Measurements from ENCODE around the gene GATAD2A. TPM values are rescaled to one million over a fixed set of nuclear protein-coding genes. Genes with fewer than 3 reads are reported as not detected.

GATAD2A gene
- total RNA-seq, 1 experiment from 2014 or later, result 30.5 TPM

GRCh38 chr19:19420570-19421298 is 15.3 kb downstream of the GATAD2A start:
- no peak for DNase-seq (ENCODE audit: low spot score)

- DNase-seq (ENCODE audit: low spot score), result no peak
Measured at GRCh38 chr19:19421299-19421696, 15.8 kb downstream of the GATAD2A start.

DNA sequence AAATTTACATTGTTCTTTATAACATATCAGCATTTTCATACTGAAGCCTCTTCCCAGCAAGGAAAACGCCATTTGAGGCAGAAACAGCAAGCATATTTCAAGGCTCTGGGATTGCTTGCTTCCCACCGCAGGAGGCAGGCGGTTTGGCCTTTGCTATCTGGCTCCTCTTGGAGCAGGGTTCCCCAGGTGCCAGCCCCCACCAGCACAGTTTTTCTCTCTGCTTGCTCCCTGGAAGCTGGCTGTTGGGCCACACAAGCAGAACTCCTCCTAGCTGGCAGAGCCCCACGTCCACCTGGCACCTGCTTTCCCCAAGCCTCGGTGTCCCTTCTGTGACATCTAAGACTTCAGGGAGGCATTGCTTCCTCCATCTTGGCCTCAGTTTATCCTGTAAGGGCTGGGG is 16.7 kb downstream of the GATAD2A start:
- no peak for DNase-seq (ENCODE audit: low spot score)

DNA sequence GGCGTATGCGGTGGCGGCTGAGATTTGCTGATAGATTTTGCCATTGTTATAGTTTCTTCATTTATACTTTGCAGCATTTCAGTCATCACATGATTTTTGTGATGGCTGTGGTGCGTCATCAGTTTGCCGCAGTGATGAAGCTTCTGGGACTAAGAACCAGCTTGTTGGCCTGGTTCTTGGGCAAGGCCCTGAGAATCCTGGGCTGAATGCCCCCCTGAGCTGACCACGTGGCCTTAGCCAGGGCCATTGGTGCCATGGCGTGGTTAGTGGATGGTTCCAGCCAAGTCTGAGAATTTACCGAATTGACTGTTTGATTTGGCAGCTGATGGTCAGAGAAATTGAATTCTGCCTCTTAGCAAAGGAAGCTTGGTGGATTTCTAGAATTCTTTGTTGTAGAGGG is 17.8 kb downstream of the GATAD2A start:
- DNase-seq (ENCODE audit: low spot score), result no peak

GRCh38 chr19:19425170-19425875 is 19.8 kb downstream of the GATAD2A start:
- no peak for DNase-seq (ENCODE audit: low spot score)

DNA sequence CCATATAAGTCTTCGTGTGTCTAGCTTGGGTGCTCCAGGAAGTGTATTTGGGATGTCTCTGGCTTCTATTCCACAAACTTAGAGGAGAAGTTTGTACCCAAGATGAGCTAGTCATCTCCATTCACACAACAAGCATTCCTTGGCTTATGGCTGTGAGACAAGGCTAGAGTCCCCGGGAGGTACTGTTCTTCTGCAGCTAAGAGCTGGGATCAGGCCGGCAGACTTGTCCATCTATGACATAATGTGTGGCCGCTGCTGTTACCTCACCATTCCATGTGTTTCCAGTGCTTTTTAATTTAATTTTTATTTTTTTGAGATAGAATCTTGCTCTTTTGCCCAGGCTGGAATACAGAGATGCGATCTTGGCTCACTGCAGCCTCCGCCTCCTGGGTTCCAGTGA is 20.7 kb downstream of the GATAD2A start:
- DNase-seq (ENCODE audit: low spot score), result no peak

GRCh38 chr19:19426799-19427198 is 21.3 kb downstream of the GATAD2A start:
- DNase-seq (ENCODE audit: low spot score), result no peak

- no peak for DNase-seq (ENCODE audit: low spot score)
Measured at GRCh38 chr19:19427302-19427701, 21.8 kb downstream of the GATAD2A start.

- no peak for DNase-seq (ENCODE audit: low spot score)
Measured at GRCh38 chr19:19427944-19428343, 22.5 kb downstream of the GATAD2A start.

DNA sequence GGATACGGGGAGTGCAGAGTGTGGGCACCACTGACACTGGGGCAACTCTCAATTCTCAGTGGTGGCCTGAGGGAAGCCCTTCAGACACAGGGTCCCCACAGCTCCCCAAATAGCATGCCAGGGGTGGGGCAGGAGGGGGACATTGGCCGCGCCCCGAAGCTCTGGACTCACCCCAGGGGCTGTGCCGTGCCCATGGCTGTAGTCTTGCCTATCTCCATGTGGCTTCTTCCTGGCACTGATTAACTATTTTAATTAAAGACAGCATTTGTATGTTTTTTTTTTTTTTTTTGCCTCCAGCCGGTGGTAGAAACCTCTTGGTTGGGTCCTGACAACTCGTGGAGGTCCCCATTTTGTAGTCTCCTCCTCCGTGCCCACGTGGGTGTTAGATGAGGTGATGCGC is 23.3 kb downstream of the GATAD2A start:
- no peak for DNase-seq (ENCODE audit: low spot score)

GRCh38 chr19:19429361-19429760 is 23.9 kb downstream of the GATAD2A start:
- DNase-seq (ENCODE audit: low spot score), result no peak

GRCh38 chr19:19432732-19433131 is 27.3 kb downstream of the GATAD2A start:
- no peak for DNase-seq (ENCODE audit: low spot score)

GRCh38 chr19:19433666-19434213 is 28.3 kb downstream of the GATAD2A start:
- no peak for DNase-seq (ENCODE audit: low spot score)

- no peak for DNase-seq (ENCODE audit: low spot score)
Measured at GRCh38 chr19:19434483-19435045, 29.1 kb downstream of the GATAD2A start.

- no peak for DNase-seq (ENCODE audit: low spot score)
Measured at GRCh38 chr19:19436137-19436691, 30.7 kb downstream of the GATAD2A start.

DNA sequence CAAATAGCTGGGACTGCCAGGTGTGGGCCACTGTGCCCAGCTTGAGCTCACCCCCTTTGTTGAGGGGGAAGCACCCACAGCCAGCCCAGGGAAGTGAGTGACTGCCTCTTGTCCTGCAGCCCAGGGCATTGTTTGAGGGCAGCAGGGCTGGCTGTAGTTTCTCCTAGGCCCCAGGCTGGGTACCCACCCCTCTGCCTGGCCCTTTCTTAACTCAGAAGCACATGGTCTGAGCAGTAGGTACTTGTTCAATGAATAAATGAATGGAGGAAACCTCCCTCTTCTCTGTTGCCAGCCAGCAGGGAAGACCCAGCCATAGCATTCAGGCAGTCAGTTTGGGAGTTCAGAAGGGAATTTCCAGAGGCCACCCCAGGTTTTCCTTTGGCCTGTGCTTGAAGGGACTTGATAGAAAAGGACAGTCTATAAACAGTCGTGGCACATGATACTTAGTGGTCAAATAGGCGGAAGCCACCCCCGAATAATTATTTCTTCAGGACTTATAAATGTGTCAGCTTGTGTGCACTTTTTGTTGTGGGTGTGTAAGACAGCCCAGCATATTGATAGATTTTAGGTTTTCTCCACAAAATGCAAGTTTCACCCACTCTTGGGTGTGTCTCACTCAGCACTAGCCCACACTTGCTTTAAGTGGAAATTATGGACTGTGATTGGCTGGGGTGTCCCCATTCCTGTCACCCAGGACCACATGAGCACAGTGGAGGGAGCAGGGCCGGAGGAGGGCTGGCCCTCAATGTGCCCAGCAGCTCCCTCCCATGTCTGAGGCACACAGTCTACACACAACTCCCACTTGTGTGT is 33.1 kb downstream of the GATAD2A start:
- no peak for DNase-seq (ENCODE audit: low spot score)

GRCh38 chr19:19439176-19439482 is 33.7 kb downstream of the GATAD2A start:
- no peak for DNase-seq (ENCODE audit: low spot score)

GRCh38 chr19:19443283-19443682 is 37.8 kb downstream of the GATAD2A start:
- DNase-seq (ENCODE audit: low spot score), result no peak

DNA sequence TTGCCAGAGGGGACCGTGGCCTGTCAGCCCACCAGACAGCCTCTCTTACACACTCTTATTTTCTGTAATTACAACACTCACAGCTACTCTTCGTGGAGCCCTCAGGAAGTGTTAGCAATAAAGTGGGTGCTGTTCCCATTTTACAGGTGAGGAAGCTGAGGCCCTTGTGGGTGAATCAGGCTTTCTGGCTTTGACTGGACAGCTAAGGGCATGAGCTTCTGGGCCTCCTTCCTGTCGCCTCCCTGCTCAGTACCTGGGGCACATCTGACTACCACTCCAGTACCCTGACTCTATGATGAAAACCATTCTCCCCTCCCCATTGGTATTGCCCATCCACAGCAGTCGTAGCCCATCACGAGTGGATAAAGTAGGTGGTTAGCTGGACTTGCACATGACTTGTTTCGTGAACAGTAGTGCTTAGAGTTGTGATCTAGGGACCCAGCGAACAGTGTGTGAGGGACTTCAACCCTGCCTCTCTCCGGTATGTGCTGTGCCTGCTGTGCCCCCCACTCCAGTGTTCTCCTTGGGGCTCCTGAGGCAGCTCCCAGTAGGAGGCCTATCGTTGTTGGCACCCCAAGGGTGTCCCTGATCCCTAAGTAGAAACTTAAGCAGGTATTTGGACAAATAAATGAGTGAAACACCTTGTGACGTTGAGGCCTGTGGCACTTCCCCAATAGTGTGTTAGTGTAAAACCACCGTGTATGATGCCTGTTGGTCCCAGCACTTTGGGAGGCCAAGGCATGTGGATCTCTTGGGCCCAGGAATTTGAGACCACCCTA is 38.6 kb downstream of the GATAD2A start:
- no peak for DNase-seq (ENCODE audit: low spot score)

- no peak for DNase-seq (ENCODE audit: low spot score)
Measured at GRCh38 chr19:19444681-19445155, 39.2 kb downstream of the GATAD2A start.

GRCh38 chr19:19445288-19445687 is 39.8 kb downstream of the GATAD2A start:
- no peak for DNase-seq (ENCODE audit: low spot score)
